ENCODE measurements around the gene SEL1L. TPM values are rescaled to one million over a fixed set of nuclear protein-coding genes. Genes with fewer than 3 reads are reported as not detected.

Gene SEL1L
- total and polyA plus RNA-seq, 2 experiments from 2014 or later = 20.6 to 22.6 TPM

DNA sequence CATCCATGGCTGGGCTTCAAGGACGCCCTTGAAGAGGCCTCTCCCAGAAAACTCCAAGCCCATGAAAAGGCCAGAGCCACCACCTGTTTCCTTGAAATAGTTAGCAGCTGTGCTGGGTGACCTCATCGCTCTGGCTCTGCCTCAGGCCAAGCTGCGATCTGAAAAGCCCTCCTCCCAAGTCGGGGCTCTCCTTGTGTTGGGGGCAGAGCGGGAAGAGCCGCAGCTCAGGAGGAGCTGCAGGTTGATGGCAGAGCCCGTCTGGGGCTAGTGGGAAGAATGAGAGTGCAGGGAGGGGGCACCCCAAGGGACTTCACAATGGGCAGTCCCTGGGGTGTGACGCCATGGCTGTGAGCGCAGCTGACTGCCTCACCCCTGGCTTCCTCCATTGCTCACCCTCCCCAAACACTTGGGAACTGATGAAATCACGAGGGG, 83.5 kb downstream of the SEL1L start:
- Histone ChIP-seq H3K4me3 (no peak overlapping the region), H3K79me2 (replicated peaks; ENCODE audit: insufficient read depth) (no peaks in the 10 kb centered on the region), H4K20me1 (replicated peaks; ENCODE audit: insufficient read depth) (no peaks in the 10 kb centered on the region), H2AFZ (peak overlapping the region; percentile 86; the same call in 1 of the 2 replicates), H3F3A (replicated peaks; ENCODE audit: low read depth) (0 out of 2 replicates have a peak, but pooled peaks cover 2% of the 10 kb centered on the region), H3K27ac (ENCODE audit: low read depth) (no peak overlapping the region), H3K9me2 (ENCODE audit: insufficient read depth) (0 out of 2 replicates have a peak, but pooled peaks cover 3% of the 10 kb centered on the region), H3K36me3 (ENCODE audit: insufficient read depth) (no peaks in the 10 kb centered on the region), H3K27me3 (ENCODE audit: insufficient read depth) (no peaks in the 10 kb centered on the region), H3K4me1 (ENCODE audit: insufficient read depth) (peaks cover 15% of the 10 kb centered on the region; the same call in 1 of the 2 replicates), H3K4me2 (peak overlapping the region; percentile 33)
- Mint-ChIP-seq H3K4me3 (peak overlapping the region; percentile 12; the same call in 1 of the 3 replicates), H3K9me3 (no peaks in the 10 kb centered on the region; the same call in 2 of the 3 replicates), H3K27me3 (ENCODE audit: insufficient read depth, low read depth, poor library complexity) (peaks cover 6% of the 10 kb centered on the region), H3K36me3 (ENCODE audit: low read depth) (no peaks in the 10 kb centered on the region), H3K27ac (no peak overlapping the region), H3K4me1 (peaks cover 29% of the 10 kb centered on the region)
- ATAC-seq (peak; percentile 82), DNase-seq (ENCODE audit: low spot score) (peak; percentile 52)
- TF ChIP-seq CREB1 (CRISPR knock-in tag; IDR thresholded peaks at IDR 0.05; ENCODE audit: low read depth) = no peak
- TF ChIP-seq STAT1 (IDR thresholded peaks at IDR 0.05; ENCODE audit: unreplicated experiment) = no peak
- TF ChIP-seq POLR2AphosphoS5 (IDR thresholded peaks at IDR 0.05; ENCODE audit: low read depth) = no peak
- TF ChIP-seq NANOG (IDR thresholded peaks at IDR 0.05; ENCODE audit: borderline replicate concordance) = no peak
- no peak for TF ChIP-seq JUNB (IDR thresholded peaks at IDR 0.05; ENCODE audit: unreplicated experiment)
- TF ChIP-seq EZH2 (IDR thresholded peaks at IDR 0.05; ENCODE audit: low read depth, unreplicated experiment) = no peak
- TF ChIP-seq, protein P1, sequence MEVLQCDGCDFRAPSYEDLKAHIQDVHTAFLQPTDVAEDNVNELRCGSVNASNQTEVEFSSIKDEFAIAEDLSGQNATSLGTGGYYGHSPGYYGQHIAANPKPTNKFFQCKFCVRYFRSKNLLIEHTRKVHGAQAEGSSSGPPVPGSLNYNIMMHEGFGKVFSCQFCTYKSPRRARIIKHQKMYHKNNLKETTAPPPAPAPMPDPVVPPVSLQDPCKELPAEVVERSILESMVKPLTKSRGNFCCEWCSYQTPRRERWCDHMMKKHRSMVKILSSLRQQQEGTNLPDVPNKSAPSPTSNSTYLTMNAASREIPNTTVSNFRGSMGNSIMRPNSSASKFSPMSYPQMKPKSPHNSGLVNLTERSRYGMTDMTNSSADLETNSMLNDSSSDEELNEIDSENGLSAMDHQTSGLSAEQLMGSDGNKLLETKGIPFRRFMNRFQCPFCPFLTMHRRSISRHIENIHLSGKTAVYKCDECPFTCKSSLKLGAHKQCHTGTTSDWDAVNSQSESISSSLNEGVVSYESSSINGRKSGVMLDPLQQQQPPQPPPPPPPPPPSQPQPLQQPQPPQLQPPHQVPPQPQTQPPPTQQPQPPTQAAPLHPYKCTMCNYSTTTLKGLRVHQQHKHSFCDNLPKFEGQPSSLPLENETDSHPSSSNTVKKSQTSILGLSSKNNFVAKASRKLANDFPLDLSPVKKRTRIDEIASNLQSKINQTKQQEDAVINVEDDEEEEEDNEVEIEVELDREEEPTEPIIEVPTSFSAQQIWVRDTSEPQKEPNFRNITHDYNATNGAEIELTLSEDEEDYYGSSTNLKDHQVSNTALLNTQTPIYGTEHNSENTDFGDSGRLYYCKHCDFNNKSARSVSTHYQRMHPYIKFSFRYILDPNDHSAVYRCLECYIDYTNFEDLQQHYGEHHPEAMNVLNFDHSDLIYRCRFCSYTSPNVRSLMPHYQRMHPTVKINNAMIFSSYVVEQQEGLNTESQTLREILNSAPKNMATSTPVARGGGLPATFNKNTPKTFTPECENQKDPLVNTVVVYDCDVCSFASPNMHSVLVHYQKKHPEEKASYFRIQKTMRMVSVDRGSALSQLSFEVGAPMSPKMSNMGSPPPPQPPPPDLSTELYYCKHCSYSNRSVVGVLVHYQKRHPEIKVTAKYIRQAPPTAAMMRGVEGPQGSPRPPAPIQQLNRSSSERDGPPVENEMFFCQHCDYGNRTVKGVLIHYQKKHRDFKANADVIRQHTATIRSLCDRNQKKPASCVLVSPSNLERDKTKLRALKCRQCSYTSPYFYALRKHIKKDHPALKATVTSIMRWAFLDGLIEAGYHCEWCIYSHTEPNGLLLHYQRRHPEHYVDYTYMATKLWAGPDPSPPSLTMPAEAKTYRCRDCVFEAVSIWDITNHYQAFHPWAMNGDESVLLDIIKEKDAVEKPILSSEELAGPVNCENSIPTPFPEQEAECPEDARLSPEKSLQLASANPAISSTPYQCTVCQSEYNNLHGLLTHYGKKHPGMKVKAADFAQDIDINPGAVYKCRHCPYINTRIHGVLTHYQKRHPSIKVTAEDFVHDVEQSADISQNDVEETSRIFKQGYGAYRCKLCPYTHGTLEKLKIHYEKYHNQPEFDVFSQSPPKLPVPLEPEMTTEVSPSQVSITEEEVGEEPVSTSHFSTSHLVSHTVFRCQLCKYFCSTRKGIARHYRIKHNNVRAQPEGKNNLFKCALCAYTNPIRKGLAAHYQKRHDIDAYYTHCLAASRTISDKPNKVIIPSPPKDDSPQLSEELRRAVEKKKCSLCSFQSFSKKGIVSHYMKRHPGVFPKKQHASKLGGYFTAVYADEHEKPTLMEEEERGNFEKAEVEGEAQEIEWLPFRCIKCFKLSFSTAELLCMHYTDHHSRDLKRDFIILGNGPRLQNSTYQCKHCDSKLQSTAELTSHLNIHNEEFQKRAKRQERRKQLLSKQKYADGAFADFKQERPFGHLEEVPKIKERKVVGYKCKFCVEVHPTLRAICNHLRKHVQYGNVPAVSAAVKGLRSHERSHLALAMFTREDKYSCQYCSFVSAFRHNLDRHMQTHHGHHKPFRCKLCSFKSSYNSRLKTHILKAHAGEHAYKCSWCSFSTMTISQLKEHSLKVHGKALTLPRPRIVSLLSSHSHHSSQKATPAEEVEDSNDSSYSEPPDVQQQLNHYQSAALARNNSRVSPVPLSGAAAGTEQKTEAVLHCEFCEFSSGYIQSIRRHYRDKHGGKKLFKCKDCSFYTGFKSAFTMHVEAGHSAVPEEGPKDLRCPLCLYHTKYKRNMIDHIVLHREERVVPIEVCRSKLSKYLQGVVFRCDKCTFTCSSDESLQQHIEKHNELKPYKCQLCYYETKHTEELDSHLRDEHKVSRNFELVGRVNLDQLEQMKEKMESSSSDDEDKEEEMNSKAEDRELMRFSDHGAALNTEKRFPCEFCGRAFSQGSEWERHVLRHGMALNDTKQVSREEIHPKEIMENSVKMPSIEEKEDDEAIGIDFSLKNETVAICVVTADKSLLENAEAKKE (CRISPR knock-in tag; IDR thresholded peaks at IDR 0.05) = no peak
- TF ChIP-seq, protein P2, sequence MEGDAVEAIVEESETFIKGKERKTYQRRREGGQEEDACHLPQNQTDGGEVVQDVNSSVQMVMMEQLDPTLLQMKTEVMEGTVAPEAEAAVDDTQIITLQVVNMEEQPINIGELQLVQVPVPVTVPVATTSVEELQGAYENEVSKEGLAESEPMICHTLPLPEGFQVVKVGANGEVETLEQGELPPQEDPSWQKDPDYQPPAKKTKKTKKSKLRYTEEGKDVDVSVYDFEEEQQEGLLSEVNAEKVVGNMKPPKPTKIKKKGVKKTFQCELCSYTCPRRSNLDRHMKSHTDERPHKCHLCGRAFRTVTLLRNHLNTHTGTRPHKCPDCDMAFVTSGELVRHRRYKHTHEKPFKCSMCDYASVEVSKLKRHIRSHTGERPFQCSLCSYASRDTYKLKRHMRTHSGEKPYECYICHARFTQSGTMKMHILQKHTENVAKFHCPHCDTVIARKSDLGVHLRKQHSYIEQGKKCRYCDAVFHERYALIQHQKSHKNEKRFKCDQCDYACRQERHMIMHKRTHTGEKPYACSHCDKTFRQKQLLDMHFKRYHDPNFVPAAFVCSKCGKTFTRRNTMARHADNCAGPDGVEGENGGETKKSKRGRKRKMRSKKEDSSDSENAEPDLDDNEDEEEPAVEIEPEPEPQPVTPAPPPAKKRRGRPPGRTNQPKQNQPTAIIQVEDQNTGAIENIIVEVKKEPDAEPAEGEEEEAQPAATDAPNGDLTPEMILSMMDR (conservative IDR thresholded peaks at IDR 0.05; ENCODE audit: low read depth in 2 of 2) = no peak
- TF ChIP-seq EZH2phosphoT487 (IDR thresholded peaks at IDR 0.05; ENCODE audit: unreplicated experiment) = no peak
- TF ChIP-seq, protein P3, sequence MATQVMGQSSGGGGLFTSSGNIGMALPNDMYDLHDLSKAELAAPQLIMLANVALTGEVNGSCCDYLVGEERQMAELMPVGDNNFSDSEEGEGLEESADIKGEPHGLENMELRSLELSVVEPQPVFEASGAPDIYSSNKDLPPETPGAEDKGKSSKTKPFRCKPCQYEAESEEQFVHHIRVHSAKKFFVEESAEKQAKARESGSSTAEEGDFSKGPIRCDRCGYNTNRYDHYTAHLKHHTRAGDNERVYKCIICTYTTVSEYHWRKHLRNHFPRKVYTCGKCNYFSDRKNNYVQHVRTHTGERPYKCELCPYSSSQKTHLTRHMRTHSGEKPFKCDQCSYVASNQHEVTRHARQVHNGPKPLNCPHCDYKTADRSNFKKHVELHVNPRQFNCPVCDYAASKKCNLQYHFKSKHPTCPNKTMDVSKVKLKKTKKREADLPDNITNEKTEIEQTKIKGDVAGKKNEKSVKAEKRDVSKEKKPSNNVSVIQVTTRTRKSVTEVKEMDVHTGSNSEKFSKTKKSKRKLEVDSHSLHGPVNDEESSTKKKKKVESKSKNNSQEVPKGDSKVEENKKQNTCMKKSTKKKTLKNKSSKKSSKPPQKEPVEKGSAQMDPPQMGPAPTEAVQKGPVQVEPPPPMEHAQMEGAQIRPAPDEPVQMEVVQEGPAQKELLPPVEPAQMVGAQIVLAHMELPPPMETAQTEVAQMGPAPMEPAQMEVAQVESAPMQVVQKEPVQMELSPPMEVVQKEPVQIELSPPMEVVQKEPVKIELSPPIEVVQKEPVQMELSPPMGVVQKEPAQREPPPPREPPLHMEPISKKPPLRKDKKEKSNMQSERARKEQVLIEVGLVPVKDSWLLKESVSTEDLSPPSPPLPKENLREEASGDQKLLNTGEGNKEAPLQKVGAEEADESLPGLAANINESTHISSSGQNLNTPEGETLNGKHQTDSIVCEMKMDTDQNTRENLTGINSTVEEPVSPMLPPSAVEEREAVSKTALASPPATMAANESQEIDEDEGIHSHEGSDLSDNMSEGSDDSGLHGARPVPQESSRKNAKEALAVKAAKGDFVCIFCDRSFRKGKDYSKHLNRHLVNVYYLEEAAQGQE (IDR thresholded peaks at IDR 0.05; ENCODE audit: unreplicated experiment) = no peak
- TF ChIP-seq ZNF114 (CRISPR knock-in tag; IDR thresholded peaks at IDR 0.05) = no peak
- TF ChIP-seq ZNF331 (CRISPR knock-in tag; IDR thresholded peaks at IDR 0.05; ENCODE audit: low read depth) = no peak
